HG02623 (cell line): ENCODE measurements around the gene CLSTN2.

Experiments used
- ATAC-seq: cut with Tn5 transposase; IDR thresholded peaks from one replicate; pipeline ENCODE4 v1.9.1; 2021; ENCODE audit warnings: moderate library complexity; ENCODE audit not compliant: unreplicated experiment

Gene CLSTN2

GRCh38 chr3:140051019-140051957 is 116.3 kb downstream of the CLSTN2 start:
- ATAC-seq = no peak

- no peak for ATAC-seq
These were observed 118.1 kb downstream of the CLSTN2 start for GRCh38 chr3:140052771-140053702.

GRCh38 chr3:140053794-140054193 is 118.8 kb downstream of the CLSTN2 start:
- ATAC-seq = no peak

GRCh38 chr3:140055092-140055791 is 120.3 kb downstream of the CLSTN2 start:
- no peak for ATAC-seq

GRCh38 chr3:140056047-140056446 is 121.1 kb downstream of the CLSTN2 start:
- ATAC-seq = no peak

- no peak for ATAC-seq
These were observed 126.2 kb downstream of the CLSTN2 start for GRCh38 chr3:140061211-140061610.

- no peak for ATAC-seq
These were observed 127.5 kb downstream of the CLSTN2 start for GRCh38 chr3:140062461-140062860.

GRCh38 chr3:140067487-140067886 is 132.5 kb downstream of the CLSTN2 start:
- ATAC-seq = no peak

- no peak for ATAC-seq
These were observed 133.6 kb downstream of the CLSTN2 start for GRCh38 chr3:140068494-140069017.

GRCh38 chr3:140073278-140074045 is 138.5 kb downstream of the CLSTN2 start:
- no peak for ATAC-seq

- no peak for ATAC-seq
These were observed 141.6 kb downstream of the CLSTN2 start for GRCh38 chr3:140076552-140076951.

GRCh38 chr3:140077406-140077805 is 142.4 kb downstream of the CLSTN2 start:
- no peak for ATAC-seq

GRCh38 chr3:140078343-140078742 is 143.4 kb downstream of the CLSTN2 start:
- no peak for ATAC-seq

GRCh38 chr3:140078940-140079339 is 144.0 kb downstream of the CLSTN2 start:
- no peak for ATAC-seq

- ATAC-seq = no peak
These were observed 146.9 kb downstream of the CLSTN2 start for GRCh38 chr3:140081887-140082286.

GRCh38 chr3:140085001-140085400 is 150.0 kb downstream of the CLSTN2 start:
- ATAC-seq = no peak

- no peak for ATAC-seq
These were observed 151.7 kb downstream of the CLSTN2 start for GRCh38 chr3:140086642-140087041.

GRCh38 chr3:140088058-140088457 is 153.1 kb downstream of the CLSTN2 start:
- no peak for ATAC-seq

- ATAC-seq = no peak
These were observed 153.5 kb downstream of the CLSTN2 start for GRCh38 chr3:140088513-140088912.
